Pancreas (tissue), 10 donors: ENCODE measurements around the gene TNFRSF14. TPM values are rescaled to one million over a fixed set of nuclear protein-coding genes. Genes with fewer than 3 reads are reported as not detected.
A peak's percentile ranks its signal among the peaks of the same experiment; 100 is the strongest.

Experiments
- ATAC-seq, 4 donors: fragments of 200-7000 bp; cut with Tn5 transposase; one replicate each; pipeline versions ENCODE4 v1.8.0 to v1.9.1; 2020; ENCODE audit warnings: mild to moderate bottlenecking in 4 of 4, moderate library complexity in 4 of 4
- DNase-seq, 6 donors: peaks; one replicate each; pipeline ENCODE4 v3.0.0-alpha.2; 2020
- FAIRE-seq: peaks from 2 replicates; lab custom pipeline; 2012; peaks lifted over from hg19 to GRCh38; lab: Jason Lieb, UNC
- H3K27ac ChIP-seq, 4 donors: fragments of 200-600 bp; sonication (generic); 1 replicate in 3 of 4; 2 replicates in 1 of 4; pipeline versions ENCODE4 v1.5.0 to v1.8.0; 2020
- H3K27me3 ChIP-seq, 4 donors: fragments of 200-600 bp; one replicate each; pipeline ENCODE4 v1.8.0; 2021
- H3K36me3 ChIP-seq, 3 donors: fragments of 200-600 bp; sonication (generic) in 1 of 3; one replicate each; pipeline versions ENCODE4 v1.5.0 to v1.8.0; 2020 to 2021
- H3K4me1 ChIP-seq, 3 donors: fragments of 200-600 bp; one replicate each; pipeline ENCODE4 v1.8.0; 2021
- H3K4me3 ChIP-seq, 4 donors: fragments of 200-600 bp; sonication (generic) in 2 of 4; one replicate each; pipeline versions ENCODE4 v1.5.0 to v1.8.0; 2020 to 2021
- H3K9me3 ChIP-seq, 4 donors: fragments of 200-600 bp; one replicate each; pipeline ENCODE4 v1.8.0; 2021
- CTCF ChIP-seq, 4 donors: fragments of 200-600 bp; sonication (generic) in 3 of 4; IDR thresholded peaks; one replicate each; pipeline versions ENCODE4 v1.5.0 to v1.8.0; 2021; ENCODE audit warnings: antibody characterized with exemption in 4 of 4
- WGBS, 2 donors: extraction: QIAGEN DNeasy Blood & Tissue Kit; methylation state at CpG; one replicate each; pipeline ENCODE4 v1.1.7; 2013; 5-methylcytosine and 5-hydroxymethylcytosine counted together
- intact Hi-C, 3 donors: fragments of 100-400 bp; cut with DNase I; formaldehyde crosslinking; loops; one replicate each; pipeline versions ENCODE4 v1.11.1 to v1.14.2; 2022
- polyA plus RNA-seq, 2 donors: library from polyadenylated mRNA; stranded (reverse); fragments of 200-250 nt; gene quantifications; one replicate each; pipeline ENCODE4 v1.2.3, GENCODE V29; 2013
- total RNA-seq, 6 donors: library from RNA; stranded (reverse); fragmentation: NEBNext Ultra II Directional in 4 of 6; extraction: Animal tissue kit (Norgen Biotek cat#: 25700) in 4 of 6; gene quantifications; one replicate each; pipeline versions ENCODE4 v1.2.1 to v1.2.4, GENCODE V29; 2021 to 2023
- donor health status: healthy with polysubstance abuse.
- donor health status: DM: no; HTN: no; CAD: no; lungs with moderate emphysema.
- donor health status: DM: no; HTN: no; CAD: no.
- donor health status: control.
- donor health status: control.
- donor health status: Bipolar disorder and iron deficiency.
- donor health status: DM: yes; HTN: yes; CAD: no.
- donor health status: DM: no; HTN: no; CAD: no.
- donor health status: DM: no; HTN: no; CAD: no.
- donor health status: DM: yes; HTN: yes; CAD: no.

The TNFRSF14 gene
- total and polyA plus RNA-seq, 8 donors = 10.3 to 124 (median 24.9) TPM

DNA sequence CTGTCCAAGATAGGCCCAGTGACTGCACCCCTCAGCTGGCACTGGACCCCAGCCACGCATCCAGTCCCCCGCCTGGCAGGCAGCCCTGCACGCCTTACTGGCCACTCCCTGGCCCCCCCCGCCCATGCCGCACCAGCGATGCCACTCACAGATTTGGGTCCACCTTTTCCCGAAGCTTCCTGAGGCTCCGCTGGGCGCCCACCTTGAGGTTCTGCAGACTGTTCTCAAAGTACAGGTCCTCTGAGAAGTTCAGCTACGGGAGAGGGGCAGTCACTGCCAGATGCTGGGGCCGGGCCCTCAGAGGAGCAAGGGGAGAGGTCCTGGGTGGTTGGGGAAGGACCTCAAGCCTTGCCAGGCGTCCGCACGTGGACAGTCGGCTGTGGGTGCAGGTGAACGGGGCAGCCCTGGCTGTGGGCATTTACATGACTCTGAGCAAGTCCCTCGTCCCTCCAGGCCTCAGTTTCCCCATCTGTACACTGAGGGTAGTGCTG is 38.5 kb downstream of the TNFRSF14 start:
- intact Hi-C loops = no loop called here
- H3K27me3 ChIP-seq = no peaks in the 10 kb centered on the region
- no peak overlapping the region for H3K4me3 ChIP-seq
- DNase-seq (peak in 2 of 6 donors; percentile 54 to 71), ATAC-seq (no peak), FAIRE-seq (no peak)
- H3K9me3 ChIP-seq = no peaks in the 10 kb centered on the region
- H3K4me1 ChIP-seq = no peaks in the 10 kb centered on the region
- 76 to 86% methylated on average over 17 of the region's 17 CpGs for WGBS, 2 donors
- H3K36me3 ChIP-seq = no peaks in the 10 kb centered on the region
- H3K27ac ChIP-seq = no peak overlapping the region
- no peak for TF ChIP-seq CTCF (IDR thresholded peaks at IDR 0.05)

DNA sequence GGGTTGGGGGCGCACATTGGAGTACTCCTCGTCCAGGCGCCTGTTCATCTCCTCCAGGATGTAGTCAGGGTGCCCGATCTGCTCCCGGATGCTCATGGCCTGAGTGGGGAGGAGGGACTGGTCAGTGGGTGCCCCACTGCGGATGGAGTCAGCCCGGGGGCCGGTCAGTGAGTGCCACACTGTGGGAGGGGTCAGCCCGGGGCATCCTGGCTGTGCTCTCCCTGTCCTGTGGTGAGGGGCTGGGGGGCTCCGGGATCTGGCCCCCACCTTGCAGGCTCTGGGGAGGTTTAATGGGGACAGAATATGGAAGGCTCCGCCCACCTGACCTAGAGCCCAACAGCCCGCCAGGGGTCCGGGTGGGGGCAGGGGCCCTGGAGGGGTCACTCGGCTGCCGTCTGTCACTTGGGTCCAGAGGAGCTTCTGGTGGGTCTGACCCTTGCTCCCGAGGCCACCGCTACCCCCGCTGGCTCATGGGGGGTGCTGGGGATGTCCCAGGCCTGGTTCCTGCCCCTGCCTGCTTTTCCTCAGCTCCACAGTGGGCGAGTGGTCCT is 39.2 kb downstream of the TNFRSF14 start:
- intact Hi-C loops = no loop called here
- 58 to 63% methylated on average over 19 of the region's 19 CpGs for WGBS, 2 donors
- no peaks in the 10 kb centered on the region for H3K36me3 ChIP-seq
- H3K9me3 ChIP-seq = no peaks in the 10 kb centered on the region
- H3K27ac ChIP-seq = no peak overlapping the region
- TF ChIP-seq CTCF (IDR thresholded peaks at IDR 0.05) = no peak
- DNase-seq = peak in 1 of 6 donors; percentile 76
- FAIRE-seq = no peak
- H3K27me3 ChIP-seq = no peaks in the 10 kb centered on the region
- no peak for ATAC-seq
- no peak overlapping the region for H3K4me3 ChIP-seq
- H3K4me1 ChIP-seq = no peaks in the 10 kb centered on the region

GRCh38 chr1:2595812-2596529 is 39.8 kb downstream of the TNFRSF14 start:
- no peak overlapping the region for H3K4me3 ChIP-seq
- no peaks in the 10 kb centered on the region for H3K36me3 ChIP-seq
- H3K4me1 ChIP-seq = no peaks in the 10 kb centered on the region
- FAIRE-seq = no peak
- H3K9me3 ChIP-seq = no peaks in the 10 kb centered on the region
- no peak for TF ChIP-seq CTCF (IDR thresholded peaks at IDR 0.05)
- peak in 2 of 6 donors; percentile 14 to 72 for DNase-seq
- no peak for ATAC-seq
- intact Hi-C loops = no loop called here
- 69 to 82% methylated on average over 31 of the region's 31 CpGs for WGBS, 2 donors
- no peaks in the 10 kb centered on the region for H3K27me3 ChIP-seq
- H3K27ac ChIP-seq = no peak overlapping the region

- FAIRE-seq = no peak
- H3K4me1 ChIP-seq = no peaks in the 10 kb centered on the region
- no peak overlapping the region for H3K27ac ChIP-seq
- H3K36me3 ChIP-seq = no peaks in the 10 kb centered on the region
- no peaks in the 10 kb centered on the region for H3K27me3 ChIP-seq
- intact Hi-C loops = no loop called here
- H3K9me3 ChIP-seq = no peaks in the 10 kb centered on the region
- no peak overlapping the region for H3K4me3 ChIP-seq
- peak in 2 of 6 donors; percentile 8 to 43 for DNase-seq
- no peak for TF ChIP-seq CTCF (IDR thresholded peaks at IDR 0.05)
- 80 to 89% methylated on average over 24 to 28 of the region's 28 CpGs for WGBS, 2 donors
- no peak for ATAC-seq
Measured at GRCh38 chr1:2596530-2597333, 40.6 kb downstream of the TNFRSF14 start.
